OCI-LY3 (cell line): Measurements from ENCODE around the gene GPR132.

ENCODE experiments used
- EZH2phosphoT487 ChIP-seq: fragments of 200-600 bp; shearing (Covaris generic); IDR thresholded peaks from 2 replicates; pipeline ENCODE4 v1.6.1; 2018; ENCODE audit warnings: antibody characterized with exemption, mixed run types, low read depth
- TF ChIP-seq, protein P1 (sequence below): fragments of 200-600, 300-600 bp; sonication (generic); IDR thresholded peaks from 2 replicates; pipeline ENCODE4 v1.5.1; 2014; ENCODE audit warnings: antibody characterized with exemption, low read length, low read depth

DNA sequence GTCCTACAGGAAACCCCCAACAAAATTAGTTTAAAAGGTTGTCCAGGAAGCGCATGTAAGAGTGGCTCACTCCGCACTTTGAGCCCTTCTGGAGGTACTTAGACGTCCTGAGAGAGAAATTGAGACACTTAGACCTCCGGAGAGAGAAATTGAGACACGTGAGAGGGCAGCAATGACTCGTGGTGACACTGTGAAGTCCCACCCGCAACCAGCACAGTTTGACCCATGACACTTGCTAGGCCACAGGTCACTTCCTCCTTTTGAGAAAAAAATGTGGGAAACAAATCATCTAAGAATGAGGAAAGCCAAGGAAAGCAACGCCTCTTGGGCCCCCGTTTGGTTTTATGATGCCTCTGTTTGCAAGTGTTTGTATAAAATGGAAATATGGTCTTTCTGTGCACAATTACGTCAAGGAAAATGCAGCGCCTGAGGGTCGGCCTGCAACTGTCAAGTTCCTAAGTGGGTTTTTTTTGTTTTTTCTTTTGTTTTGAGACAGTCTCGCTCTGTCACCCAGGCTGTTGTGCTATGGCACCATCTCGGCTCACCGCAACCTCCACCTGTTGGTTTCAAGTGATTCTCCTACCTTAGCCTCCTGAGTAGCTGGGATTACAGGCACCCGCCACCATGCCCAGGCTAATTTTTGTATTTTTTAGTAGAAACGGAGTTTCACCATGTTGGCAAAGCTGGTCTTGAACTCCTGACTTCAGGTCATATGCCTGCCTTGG, 30.8 kb downstream of the GPR132 start:
- TF ChIP-seq, protein P1, sequence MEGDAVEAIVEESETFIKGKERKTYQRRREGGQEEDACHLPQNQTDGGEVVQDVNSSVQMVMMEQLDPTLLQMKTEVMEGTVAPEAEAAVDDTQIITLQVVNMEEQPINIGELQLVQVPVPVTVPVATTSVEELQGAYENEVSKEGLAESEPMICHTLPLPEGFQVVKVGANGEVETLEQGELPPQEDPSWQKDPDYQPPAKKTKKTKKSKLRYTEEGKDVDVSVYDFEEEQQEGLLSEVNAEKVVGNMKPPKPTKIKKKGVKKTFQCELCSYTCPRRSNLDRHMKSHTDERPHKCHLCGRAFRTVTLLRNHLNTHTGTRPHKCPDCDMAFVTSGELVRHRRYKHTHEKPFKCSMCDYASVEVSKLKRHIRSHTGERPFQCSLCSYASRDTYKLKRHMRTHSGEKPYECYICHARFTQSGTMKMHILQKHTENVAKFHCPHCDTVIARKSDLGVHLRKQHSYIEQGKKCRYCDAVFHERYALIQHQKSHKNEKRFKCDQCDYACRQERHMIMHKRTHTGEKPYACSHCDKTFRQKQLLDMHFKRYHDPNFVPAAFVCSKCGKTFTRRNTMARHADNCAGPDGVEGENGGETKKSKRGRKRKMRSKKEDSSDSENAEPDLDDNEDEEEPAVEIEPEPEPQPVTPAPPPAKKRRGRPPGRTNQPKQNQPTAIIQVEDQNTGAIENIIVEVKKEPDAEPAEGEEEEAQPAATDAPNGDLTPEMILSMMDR: no peak
- TF ChIP-seq EZH2phosphoT487: no peak
